Natural killer cell (primary cell): ENCODE results near the gene TBC1D9B. TPM values are rescaled to one million over a fixed set of nuclear protein-coding genes. Genes with fewer than 3 reads are reported as not detected.

ENCODE experiments used
- ATAC-seq, 3 donors: fragments of 150-1000 bp in 2 of 3; fragments of 200-7000 bp in 1 of 3; cut with Tn5 transposase; 1 replicate in 1 of 3; 2 replicates in 2 of 3; pipeline ENCODE4 v1.10.0; 2021; ENCODE audit warnings: mild to moderate bottlenecking in 2 of 3, moderate library complexity in 2 of 3
- DNase-seq, 2 donors: peaks; one replicate each; pipeline versions ENCODE4 v3.0.0 to v3.0.0-alpha.2; 2013 to 2021; ENCODE audit warnings: mixed read lengths in 1 of 2
- H3K27ac ChIP-seq: one replicate; pipeline ENCODE4 v1.5.1; 2013; ENCODE audit warnings: mild to moderate bottlenecking, low read length
- H3K27me3 ChIP-seq: one replicate; pipeline ENCODE4 v1.6.1; 2013; ENCODE audit warnings: low read length; ENCODE audit not compliant: control insufficient read depth, insufficient read depth
- H3K36me3 ChIP-seq: one replicate; pipeline ENCODE4 v1.6.1; 2013; ENCODE audit warnings: low read length; ENCODE audit not compliant: control insufficient read depth, insufficient read depth
- H3K4me1 ChIP-seq: one replicate; pipeline ENCODE4 v1.6.1; 2013; ENCODE audit warnings: low read length; ENCODE audit not compliant: control insufficient read depth, insufficient read depth
- H3K4me3 ChIP-seq: one replicate; pipeline ENCODE4 v1.5.1; 2013; ENCODE audit warnings: low read length
- H3K9me3 ChIP-seq: one replicate; pipeline ENCODE4 v1.6.1; 2013; ENCODE audit warnings: low read length; ENCODE audit not compliant: control insufficient read depth, insufficient read depth
- H3K27ac Mint-ChIP-seq, 2 donors: one replicate each; pipeline ENCODE4 v1.8.0; 2022; ENCODE audit warnings: mild to moderate bottlenecking in 2 of 2, mixed read lengths in 2 of 2, moderate library complexity in 1 of 2
- H3K27me3 Mint-ChIP-seq, 2 donors: one replicate each; pipeline ENCODE4 v1.8.0; 2022; ENCODE audit warnings: low read depth in 2 of 2, mixed read lengths in 2 of 2
- H3K36me3 Mint-ChIP-seq: one replicate; pipeline ENCODE4 v1.8.0; 2022; ENCODE audit warnings: mixed read lengths
- H3K4me1 Mint-ChIP-seq, 2 donors: one replicate each; pipeline ENCODE4 v1.8.0; 2022; ENCODE audit warnings: mixed read lengths in 2 of 2
- H3K4me3 Mint-ChIP-seq: one replicate; pipeline ENCODE4 v1.8.0; 2022; ENCODE audit warnings: mild to moderate bottlenecking, moderate library complexity, mixed read lengths
- H3K9me3 Mint-ChIP-seq, 2 donors: one replicate each; pipeline ENCODE4 v1.8.0; 2022; ENCODE audit warnings: mixed read lengths in 2 of 2
- WGBS: methylation state at CpG from one replicate; pipeline ENCODE4 v1.1.7; 2013; ENCODE audit warnings: missing lambda C conversion rate; ENCODE audit not compliant: insufficient coverage; 5-methylcytosine and 5-hydroxymethylcytosine counted together
- intact Hi-C: fragments of 100-400 bp; cut with micrococcal nuclease; formaldehyde crosslinking; loops from one replicate; pipeline ENCODE4 v1.14.2; 2022
- total RNA-seq, 4 donors: library from RNA; stranded (reverse); fragments of 120-200 nt in 1 of 4; gene quantifications; one replicate each; pipeline versions ENCODE4 v1.2.3 to v1.2.4, GENCODE V29; 2013 to 2022
- TF ChIP-seq, protein P1 (sequence below): fragments of 200-600 bp; IDR thresholded peaks from one replicate; pipeline ENCODE4 v1.8.0; 2022; ENCODE audit warnings: antibody characterized with exemption

Gene TBC1D9B
- total RNA-seq, 3 donors from 2014 or later (not counting 1 experiment from before 2014, with no cell fraction given), result 102 to 115 (median 113) TPM

DNA sequence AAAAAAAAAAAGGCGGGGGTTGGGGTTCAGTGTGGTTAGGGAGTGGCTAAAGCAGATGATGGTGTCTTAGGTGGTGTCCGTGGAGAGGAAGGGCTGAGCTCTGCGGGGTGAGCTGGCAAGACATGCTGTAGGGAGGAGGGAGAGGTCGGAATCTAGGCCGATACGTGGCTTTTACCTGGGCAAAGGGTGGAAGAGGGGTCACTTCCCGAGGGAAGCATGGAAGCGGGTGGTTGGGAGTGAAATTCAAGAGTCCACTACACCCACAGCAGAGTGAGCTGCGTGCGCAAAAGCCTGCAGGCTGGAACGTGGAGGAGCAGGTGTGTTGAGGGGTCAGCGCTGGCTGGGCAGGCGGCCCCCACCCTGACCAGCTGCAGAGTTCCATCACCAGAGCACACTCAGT, 17.8 kb downstream of the TBC1D9B start:
- Histone ChIP-seq H3K27me3 (no peaks in the 10 kb centered on the region), H3K27ac (no peak overlapping the region), H3K9me3 (no peaks in the 10 kb centered on the region), H3K4me3 (no peak overlapping the region), H3K4me1 (no peaks in the 10 kb centered on the region), H3K36me3 (peaks cover 62% of the 10 kb centered on the region)
- 94% methylated on average over 12 of the region's 13 CpGs for WGBS
- Mint-ChIP-seq H3K9me3 (no peaks in the 10 kb centered on the region), H3K4me3 (no peak overlapping the region), H3K4me1 (peaks cover 0 to 6% of the 10 kb centered on the region in 2 donors), H3K27ac (no peak overlapping the region), H3K36me3 (peaks cover 9% of the 10 kb centered on the region), H3K27me3 (no peaks in the 10 kb centered on the region)
- ATAC-seq, result no peak
- intact Hi-C loops, result no loop called here
- DNase-seq, result no peak
- TF ChIP-seq, protein P1, sequence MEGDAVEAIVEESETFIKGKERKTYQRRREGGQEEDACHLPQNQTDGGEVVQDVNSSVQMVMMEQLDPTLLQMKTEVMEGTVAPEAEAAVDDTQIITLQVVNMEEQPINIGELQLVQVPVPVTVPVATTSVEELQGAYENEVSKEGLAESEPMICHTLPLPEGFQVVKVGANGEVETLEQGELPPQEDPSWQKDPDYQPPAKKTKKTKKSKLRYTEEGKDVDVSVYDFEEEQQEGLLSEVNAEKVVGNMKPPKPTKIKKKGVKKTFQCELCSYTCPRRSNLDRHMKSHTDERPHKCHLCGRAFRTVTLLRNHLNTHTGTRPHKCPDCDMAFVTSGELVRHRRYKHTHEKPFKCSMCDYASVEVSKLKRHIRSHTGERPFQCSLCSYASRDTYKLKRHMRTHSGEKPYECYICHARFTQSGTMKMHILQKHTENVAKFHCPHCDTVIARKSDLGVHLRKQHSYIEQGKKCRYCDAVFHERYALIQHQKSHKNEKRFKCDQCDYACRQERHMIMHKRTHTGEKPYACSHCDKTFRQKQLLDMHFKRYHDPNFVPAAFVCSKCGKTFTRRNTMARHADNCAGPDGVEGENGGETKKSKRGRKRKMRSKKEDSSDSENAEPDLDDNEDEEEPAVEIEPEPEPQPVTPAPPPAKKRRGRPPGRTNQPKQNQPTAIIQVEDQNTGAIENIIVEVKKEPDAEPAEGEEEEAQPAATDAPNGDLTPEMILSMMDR, result no peak

DNA sequence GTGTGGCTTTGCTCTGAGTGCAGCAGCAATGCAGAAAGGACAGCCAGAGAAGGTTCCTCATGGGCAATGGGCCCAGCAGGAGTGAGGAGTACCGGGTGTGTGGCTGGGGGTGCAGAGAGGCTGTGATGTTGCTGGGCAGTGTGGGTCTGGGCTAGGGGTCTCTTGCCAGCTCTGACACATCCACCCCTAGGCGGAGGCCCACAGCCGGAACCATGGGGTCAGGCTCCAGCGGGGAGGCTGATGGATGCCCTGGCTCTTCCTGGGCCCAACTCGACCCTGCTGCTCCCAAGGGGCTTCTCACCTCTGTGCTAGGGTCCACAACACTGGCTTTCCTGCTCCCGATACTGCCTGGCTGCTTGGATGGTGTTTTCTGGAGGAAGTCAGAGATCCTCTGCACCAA, 19.9 kb downstream of the TBC1D9B start:
- H3K36me3 Mint-ChIP-seq, result peaks cover 29% of the 10 kb centered on the region
- 98% methylated on average over 6 of the region's 6 CpGs for WGBS

DNA sequence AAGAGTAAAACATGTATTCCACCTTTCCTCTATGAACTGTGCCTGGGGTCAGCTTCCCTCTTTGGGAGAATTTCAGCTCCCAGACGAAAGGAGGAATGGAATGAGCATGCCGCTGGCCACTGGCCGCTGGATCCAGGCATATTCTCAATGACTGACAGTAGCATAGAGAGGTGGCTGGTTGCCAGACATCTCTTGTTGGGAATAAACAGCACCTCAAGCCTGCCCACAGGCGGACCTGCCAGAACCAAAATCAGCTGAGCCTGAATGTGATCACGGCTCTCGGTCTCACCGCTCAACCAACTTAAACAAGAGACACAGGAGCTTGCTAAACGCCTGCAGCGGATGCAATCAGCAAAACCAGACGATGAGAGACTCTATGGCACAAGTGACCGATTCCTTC, 20.6 kb downstream of the TBC1D9B start:
- no peak overlapping the region for H3K27ac ChIP-seq
- intact Hi-C loops, result no loop called here
- Mint-ChIP-seq H3K4me3 (no peak overlapping the region), H3K9me3 (peaks cover 3 to 5% of the 10 kb centered on the region in 2 donors), H3K27me3 (no peaks in the 10 kb centered on the region), H3K4me1 (peaks cover 0 to 6% of the 10 kb centered on the region in 2 donors), H3K36me3 (peaks cover 29% of the 10 kb centered on the region), H3K27ac (peak overlapping the region in 1 of 2 donors; percentile 35)
- H3K9me3 ChIP-seq, result peaks cover 10% of the 10 kb centered on the region
- no peak overlapping the region for H3K4me3 ChIP-seq
- WGBS, result 98% methylated on average over 11 of the region's 11 CpGs
- ATAC-seq (no peak), DNase-seq (no peak)
- TF ChIP-seq, protein P1, result no peak
- H3K4me1 ChIP-seq, result no peaks in the 10 kb centered on the region
- H3K27me3 ChIP-seq, result no peaks in the 10 kb centered on the region
- peaks cover 54% of the 10 kb centered on the region for H3K36me3 ChIP-seq

More for the DNA sequence above, 19.9 kb downstream of the TBC1D9B start:
- Mint-ChIP-seq H3K4me3 (no peak overlapping the region), H3K27me3 (no peaks in the 10 kb centered on the region), H3K4me1 (peaks cover 0 to 6% of the 10 kb centered on the region in 2 donors), H3K27ac (peak overlapping the region in 1 of 2 donors; percentile 35), H3K9me3 (peaks cover 3 to 5% of the 10 kb centered on the region in 2 donors)
- TF ChIP-seq, protein P1, result no peak
- DNase-seq (no peak), ATAC-seq (no peak)
- Histone ChIP-seq H3K4me3 (no peak overlapping the region), H3K27ac (no peak overlapping the region), H3K27me3 (no peaks in the 10 kb centered on the region), H3K4me1 (no peaks in the 10 kb centered on the region), H3K9me3 (peaks cover 5% of the 10 kb centered on the region), H3K36me3 (peaks cover 61% of the 10 kb centered on the region)
- intact Hi-C loops, result no loop called here
